ENCODE measurements around the gene DPEP3. TPM values are rescaled to one million over a fixed set of nuclear protein-coding genes. Genes with fewer than 3 reads are reported as not detected.
"Not testable (repeated sequence)": the region's sequence is repeated elsewhere in the genome, so short reads cannot be mapped to it uniquely, and the experiment has no call there.

Gene DPEP3
- polyA plus RNA-seq, 1 donor = 0.09 TPM

DNA sequence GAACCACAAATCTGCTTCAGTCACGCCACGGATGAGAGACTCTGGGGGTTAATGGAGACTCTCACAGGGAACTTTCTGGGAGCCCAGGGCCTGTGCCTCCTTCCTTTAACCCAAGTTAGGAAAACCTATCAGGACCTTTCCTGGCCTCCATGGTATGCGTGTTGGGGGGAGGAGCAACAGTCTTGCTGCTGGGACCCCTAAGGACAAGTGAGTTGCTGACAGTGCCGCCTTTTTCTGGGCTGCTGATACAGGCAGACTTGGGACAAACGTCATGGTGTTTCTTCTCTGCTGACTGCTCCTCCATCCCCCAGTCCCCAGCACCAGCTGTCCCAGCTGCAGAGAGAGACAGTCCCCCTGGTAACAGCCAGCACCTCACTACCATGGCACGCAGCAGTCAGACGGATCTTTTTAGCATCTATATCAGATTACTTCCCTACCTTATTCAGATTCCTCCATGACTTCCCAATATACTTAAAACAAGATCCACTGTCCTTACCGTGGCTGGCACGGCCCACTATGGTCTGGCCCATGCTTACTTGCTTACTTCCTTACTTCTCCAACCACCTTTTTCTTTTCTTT, 28.9 kb upstream of the DPEP3 start:
- no peaks in the 10 kb centered on the region for H3K27me3 ChIP-seq (ENCODE audit: control insufficient read depth, insufficient read depth, low read length)
- no peak for DNase-seq
- no peaks in the 10 kb centered on the region for H3K4me1 ChIP-seq (ENCODE audit: control insufficient read depth, insufficient read depth, low read length)
- no peak overlapping the region for H3K27ac ChIP-seq (ENCODE audit: low read length)
- H3K9me3 ChIP-seq (ENCODE audit: control insufficient read depth, low read depth, low read length) = no peaks in the 10 kb centered on the region
- H3K36me3 ChIP-seq (ENCODE audit: control insufficient read depth, insufficient read depth, low read length) = no peaks in the 10 kb centered on the region
- H3K4me3 ChIP-seq (ENCODE audit: low read length) = no peak overlapping the region
- WGBS (ENCODE audit: insufficient coverage, low lambda C conversion rate) = 43% methylated on average over 1 of the region's 9 CpGs

DNA sequence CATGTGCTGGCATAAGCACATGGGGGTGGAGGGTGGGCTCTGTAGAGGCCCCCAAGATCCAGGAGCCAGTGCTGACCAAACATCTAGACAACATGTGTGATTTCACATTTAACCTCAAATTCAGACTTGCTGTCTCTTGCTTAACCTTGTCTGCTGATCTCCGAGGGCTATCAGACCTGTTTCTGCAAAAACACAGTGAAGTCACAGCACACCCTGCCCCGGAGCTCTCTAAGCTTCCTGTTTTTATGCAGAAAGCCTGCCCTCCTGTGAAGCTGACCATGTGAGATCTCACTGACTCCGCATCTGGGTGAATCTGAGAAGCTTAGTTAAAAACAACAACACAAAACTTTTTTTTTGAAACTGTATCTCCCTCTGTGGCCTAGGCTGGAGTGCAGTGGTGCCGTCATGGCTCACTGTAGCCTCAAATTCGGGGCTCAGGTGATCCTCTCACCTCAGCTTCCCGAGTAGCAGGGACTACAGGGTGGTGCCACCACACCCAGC, 25.5 kb upstream of the DPEP3 start:
- Histone ChIP-seq H3K4me1 (ENCODE audit: control insufficient read depth, insufficient read depth, low read length) (no peaks in the 10 kb centered on the region), H3K9me3 (ENCODE audit: control insufficient read depth, low read depth, low read length) (no peaks in the 10 kb centered on the region), H3K27ac (ENCODE audit: low read length) (no peak overlapping the region), H3K27me3 (ENCODE audit: control insufficient read depth, insufficient read depth, low read length) (no peaks in the 10 kb centered on the region), H3K36me3 (ENCODE audit: control insufficient read depth, insufficient read depth, low read length) (no peaks in the 10 kb centered on the region), H3K4me3 (ENCODE audit: low read length) (no peak overlapping the region)
- DNase-seq = no peak
- WGBS (ENCODE audit: insufficient coverage, low lambda C conversion rate) = no CpG with 5 or more reads among the region's 6 CpGs

DNA sequence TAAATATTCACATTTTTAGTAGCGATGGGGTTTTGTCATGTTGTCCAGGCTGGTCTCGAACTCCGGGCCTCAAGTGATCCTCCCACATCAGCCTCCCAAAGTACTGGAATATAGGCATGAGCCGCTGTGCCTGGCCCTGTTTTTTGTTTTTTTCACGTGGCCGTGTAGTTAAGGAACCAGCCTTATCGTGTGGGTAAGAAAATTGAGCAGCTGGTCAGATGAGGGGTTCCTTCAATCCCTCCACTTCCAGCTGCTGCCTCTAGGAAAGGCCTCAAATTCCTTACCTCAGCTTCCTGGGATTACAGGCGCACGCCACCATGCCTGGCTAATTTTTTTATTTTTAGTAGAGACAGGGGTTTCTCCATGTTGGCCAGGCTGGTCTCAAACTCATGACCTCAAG, 24.9 kb upstream of the DPEP3 start:
- Histone ChIP-seq H3K27me3 (ENCODE audit: control insufficient read depth, insufficient read depth, low read length) (no peaks in the 10 kb centered on the region), H3K4me1 (ENCODE audit: control insufficient read depth, insufficient read depth, low read length) (no peaks in the 10 kb centered on the region), H3K9me3 (ENCODE audit: control insufficient read depth, low read depth, low read length) (no peaks in the 10 kb centered on the region), H3K27ac (ENCODE audit: low read length) (no peak overlapping the region), H3K36me3 (ENCODE audit: control insufficient read depth, insufficient read depth, low read length) (no peaks in the 10 kb centered on the region), H3K4me3 (ENCODE audit: low read length) (no peak overlapping the region)
- no peak for DNase-seq
- WGBS (ENCODE audit: insufficient coverage, low lambda C conversion rate) = no CpG with 5 or more reads among the region's 9 CpGs

DNA sequence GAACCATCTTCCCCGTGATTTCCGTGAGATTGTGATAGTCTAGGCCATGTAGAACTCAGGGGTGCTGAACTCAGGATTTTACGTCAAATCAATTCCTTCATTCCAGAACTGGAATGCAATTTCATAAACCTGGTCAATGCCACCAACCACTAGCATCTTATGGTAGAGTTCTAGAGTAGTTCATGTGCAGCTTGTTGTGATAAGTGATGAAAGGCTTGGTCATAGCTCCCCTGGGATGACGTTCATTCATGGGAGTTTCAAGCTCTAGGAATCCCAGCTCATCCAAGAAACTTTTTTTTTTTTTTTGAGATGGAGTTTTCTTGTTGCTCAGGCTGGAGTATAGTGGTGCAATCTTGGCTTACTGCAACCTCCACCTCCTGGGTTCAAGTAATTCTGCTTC, 22.7 kb upstream of the DPEP3 start:
- no peaks in the 10 kb centered on the region for H3K9me3 ChIP-seq (ENCODE audit: control insufficient read depth, low read depth, low read length)
- no peaks in the 10 kb centered on the region for H3K27me3 ChIP-seq (ENCODE audit: control insufficient read depth, insufficient read depth, low read length)
- WGBS (ENCODE audit: insufficient coverage, low lambda C conversion rate) = no CpG with 5 or more reads among the region's 4 CpGs
- no peak overlapping the region for H3K27ac ChIP-seq (ENCODE audit: low read length)
- H3K4me3 ChIP-seq (ENCODE audit: low read length) = no peak overlapping the region
- H3K4me1 ChIP-seq (ENCODE audit: control insufficient read depth, insufficient read depth, low read length) = no peaks in the 10 kb centered on the region
- H3K36me3 ChIP-seq (ENCODE audit: control insufficient read depth, insufficient read depth, low read length) = no peaks in the 10 kb centered on the region
- DNase-seq = no peak

DNA sequence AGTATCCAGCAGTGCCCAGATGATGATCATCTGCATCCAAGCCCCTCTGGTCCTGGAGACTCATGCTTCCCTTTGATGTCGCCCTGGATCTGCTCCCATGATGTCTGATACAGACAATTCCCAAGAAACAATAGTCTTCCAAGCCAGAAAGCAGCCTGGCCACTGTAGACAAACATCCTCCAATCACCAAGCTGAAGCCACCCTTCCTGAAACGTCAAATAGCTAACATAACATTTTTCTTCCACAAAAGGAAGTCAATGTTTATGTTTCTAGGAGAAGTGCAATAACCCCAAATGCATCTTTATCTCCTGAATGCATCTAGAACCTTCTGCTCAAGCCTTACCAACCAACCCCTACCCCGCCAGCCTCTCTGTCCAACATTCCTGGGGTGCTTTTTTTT, 20.2 kb upstream of the DPEP3 start:
- Histone ChIP-seq H3K36me3 (ENCODE audit: control insufficient read depth, insufficient read depth, low read length) (no peaks in the 10 kb centered on the region), H3K27me3 (ENCODE audit: control insufficient read depth, insufficient read depth, low read length) (no peaks in the 10 kb centered on the region), H3K4me3 (ENCODE audit: low read length) (no peak overlapping the region), H3K9me3 (ENCODE audit: control insufficient read depth, low read depth, low read length) (no peaks in the 10 kb centered on the region), H3K27ac (ENCODE audit: low read length) (no peak overlapping the region), H3K4me1 (ENCODE audit: control insufficient read depth, insufficient read depth, low read length) (no peaks in the 10 kb centered on the region)
- no peak for DNase-seq
- no CpG with 5 or more reads among the region's 3 CpGs for WGBS (ENCODE audit: insufficient coverage, low lambda C conversion rate)

DNA sequence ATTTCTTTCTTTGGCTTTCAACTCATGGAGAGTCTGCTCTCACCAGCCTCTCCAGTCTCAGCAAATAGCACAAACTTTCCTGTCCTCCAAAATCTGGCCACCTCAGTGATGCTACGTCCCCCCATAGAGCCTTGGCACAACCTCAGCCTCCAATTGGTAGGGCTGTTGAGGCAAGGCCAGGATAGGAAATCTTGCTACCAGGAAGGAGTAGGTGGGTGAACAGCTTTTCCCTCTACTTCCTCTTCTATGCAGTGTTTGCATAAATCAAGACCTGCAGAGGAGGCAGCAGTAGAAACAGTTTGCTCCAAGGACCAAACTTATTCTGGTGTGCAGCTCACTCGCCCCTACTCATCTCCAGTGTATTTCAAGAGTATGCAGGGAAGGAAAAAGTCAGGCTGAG, 19.7 kb upstream of the DPEP3 start:
- Histone ChIP-seq H3K4me1 (ENCODE audit: control insufficient read depth, insufficient read depth, low read length) (no peaks in the 10 kb centered on the region), H3K9me3 (ENCODE audit: control insufficient read depth, low read depth, low read length) (no peaks in the 10 kb centered on the region), H3K4me3 (ENCODE audit: low read length) (no peak overlapping the region), H3K27me3 (ENCODE audit: control insufficient read depth, insufficient read depth, low read length) (no peaks in the 10 kb centered on the region), H3K36me3 (ENCODE audit: control insufficient read depth, insufficient read depth, low read length) (no peaks in the 10 kb centered on the region), H3K27ac (ENCODE audit: low read length) (no peak overlapping the region)
- DNase-seq = no peak
- WGBS (ENCODE audit: insufficient coverage, low lambda C conversion rate) = no CpG with 5 or more reads among the region's 2 CpGs

DNA sequence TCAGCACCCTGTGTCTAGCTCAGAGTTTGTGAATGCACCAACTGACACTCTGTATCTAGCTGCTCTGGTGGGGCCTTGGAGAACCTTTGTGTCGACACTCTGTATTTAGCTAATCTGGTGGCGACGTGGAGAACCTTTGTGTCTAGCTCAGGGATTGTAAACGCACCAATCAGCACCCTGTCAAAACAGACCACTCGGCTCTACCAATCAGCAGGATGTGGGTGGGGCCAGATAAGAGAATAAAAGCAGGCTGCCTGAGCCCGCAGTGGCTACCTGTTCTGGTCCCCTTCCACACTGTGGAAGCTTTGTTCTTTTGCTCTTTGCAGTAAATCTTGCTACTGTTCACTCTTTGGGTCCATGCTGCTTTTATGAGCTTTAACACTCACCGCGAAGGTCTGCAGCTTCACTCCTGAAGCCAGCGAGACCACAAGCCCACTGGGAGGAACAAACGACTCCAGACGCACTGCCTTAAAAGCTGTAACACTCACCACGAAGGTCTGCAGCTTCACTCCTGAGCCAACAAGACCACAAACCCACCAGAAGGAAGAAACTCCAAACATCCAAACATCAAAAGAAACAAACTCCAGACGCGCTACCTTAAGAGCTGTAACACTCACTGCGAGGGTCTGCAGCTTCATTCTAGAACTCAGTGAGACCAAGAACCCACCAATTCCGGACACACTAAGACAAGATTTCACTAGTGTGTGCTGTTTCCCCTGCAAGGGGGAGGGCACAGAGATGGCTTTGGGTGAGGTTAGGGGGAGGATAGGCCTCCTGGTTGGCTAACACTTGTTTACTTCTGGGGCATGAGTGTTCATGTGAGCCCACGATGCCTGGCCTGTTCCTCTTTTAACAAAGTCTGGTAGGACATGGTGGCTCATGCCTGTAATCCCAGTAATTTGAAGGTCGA, 18.7 kb upstream of the DPEP3 start, which contains the start of gene DPEP2:
Gene DPEP2 (minus strand): TSS at position 706 of the 910 bp plus-strand sequence. CDS start 6,272 bp downstream, outside the sequence.
- DNase-seq = not testable (repeated sequence)

DNA sequence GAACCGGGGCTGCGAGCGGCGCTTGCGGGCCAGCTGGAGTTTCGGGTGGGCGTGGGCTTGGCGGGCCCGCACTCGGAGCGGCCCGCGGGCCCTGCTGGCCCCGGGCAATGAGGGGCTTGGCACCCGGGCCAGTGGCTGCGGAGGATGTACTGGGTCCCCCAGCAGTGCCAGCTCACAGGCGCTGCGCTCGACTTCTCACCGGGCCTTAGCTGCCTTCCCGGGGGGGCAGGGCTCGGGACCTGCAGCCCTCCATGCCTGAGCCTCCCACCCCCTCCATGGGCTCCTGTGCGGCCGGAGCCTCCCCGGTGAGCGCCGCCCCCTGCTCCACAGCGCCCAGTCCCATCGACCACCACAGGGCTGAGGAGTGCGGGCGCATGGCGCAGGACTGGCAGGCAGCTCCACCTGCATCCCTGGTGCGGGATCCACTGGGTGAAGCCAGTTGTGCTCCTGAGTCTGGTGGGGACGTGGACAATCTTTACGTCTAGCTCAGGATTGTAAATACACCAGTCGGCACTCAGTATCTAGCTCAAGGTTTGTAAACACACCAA, 18.0 kb upstream of the DPEP3 start:
- not testable (repeated sequence) for H3K27me3 ChIP-seq (ENCODE audit: control insufficient read depth, insufficient read depth, low read length); H3K9me3 ChIP-seq (ENCODE audit: control insufficient read depth, low read depth, low read length); DNase-seq; H3K4me1 ChIP-seq (ENCODE audit: control insufficient read depth, insufficient read depth, low read length); H3K4me3 ChIP-seq (ENCODE audit: low read length); H3K36me3 ChIP-seq (ENCODE audit: control insufficient read depth, insufficient read depth, low read length); H3K27ac ChIP-seq (ENCODE audit: low read length)
- no CpG with 5 or more reads among the region's 36 CpGs for WGBS (ENCODE audit: insufficient coverage, low lambda C conversion rate)

More for the DNA sequence above, 18.7 kb upstream of the DPEP3 start, which contains the start of gene DPEP2:
- not testable (repeated sequence) for H3K27me3 ChIP-seq (ENCODE audit: control insufficient read depth, insufficient read depth, low read length); H3K27ac ChIP-seq (ENCODE audit: low read length); H3K9me3 ChIP-seq (ENCODE audit: control insufficient read depth, low read depth, low read length); H3K4me1 ChIP-seq (ENCODE audit: control insufficient read depth, insufficient read depth, low read length); H3K4me3 ChIP-seq (ENCODE audit: low read length); H3K36me3 ChIP-seq (ENCODE audit: control insufficient read depth, insufficient read depth, low read length)
- WGBS (ENCODE audit: insufficient coverage, low lambda C conversion rate) = no CpG with 5 or more reads among the region's 18 CpGs

DNA sequence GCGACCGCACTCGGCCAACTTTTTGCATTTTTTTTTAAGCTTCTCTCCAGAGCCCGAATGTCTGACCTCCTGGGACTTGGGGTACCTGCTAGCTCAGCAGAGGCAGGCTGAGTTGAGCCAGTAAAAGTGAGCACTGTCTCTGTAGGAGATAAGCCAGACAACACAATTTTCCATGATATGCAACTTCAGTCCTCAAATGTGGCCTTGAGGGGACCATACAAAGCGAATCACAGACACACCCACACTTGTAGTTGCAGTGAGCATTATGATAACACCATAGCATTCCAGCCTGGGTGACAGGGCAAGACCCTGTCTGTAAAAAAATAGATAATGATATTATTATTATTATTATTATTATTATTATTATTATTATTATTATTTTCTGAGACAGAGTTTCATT, 16.4 kb upstream of the DPEP3 start:
- H3K4me1 ChIP-seq (ENCODE audit: control insufficient read depth, insufficient read depth, low read length) = peaks cover 7% of the 10 kb centered on the region
- DNase-seq = no peak
- 80% methylated on average over 1 of the region's 5 CpGs for WGBS (ENCODE audit: insufficient coverage, low lambda C conversion rate)
- H3K27ac ChIP-seq (ENCODE audit: low read length) = no peak overlapping the region
- H3K36me3 ChIP-seq (ENCODE audit: control insufficient read depth, insufficient read depth, low read length) = no peaks in the 10 kb centered on the region
- H3K9me3 ChIP-seq (ENCODE audit: control insufficient read depth, low read depth, low read length) = no peaks in the 10 kb centered on the region
- no peaks in the 10 kb centered on the region for H3K27me3 ChIP-seq (ENCODE audit: control insufficient read depth, insufficient read depth, low read length)
- no peak overlapping the region for H3K4me3 ChIP-seq (ENCODE audit: low read length)

DNA sequence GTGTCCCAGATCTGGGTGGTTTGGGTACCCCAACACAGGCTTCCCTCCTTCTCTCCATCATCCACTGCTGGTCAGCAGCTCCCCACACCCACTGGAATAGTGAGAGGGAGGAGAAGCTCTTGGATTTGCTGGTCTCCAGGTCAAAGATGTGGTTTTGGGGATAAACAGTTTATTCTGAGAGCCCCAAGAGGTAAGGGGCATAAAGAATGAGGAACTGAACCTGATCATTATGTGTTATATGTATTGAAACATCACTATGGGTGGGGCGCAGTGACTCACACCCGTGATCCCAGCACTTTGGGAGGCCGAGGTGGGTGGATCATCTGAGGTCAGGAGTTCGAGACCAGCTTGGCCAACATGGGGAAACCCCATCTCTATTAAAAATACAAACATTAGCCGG, 15.1 kb upstream of the DPEP3 start:
- H3K4me3 ChIP-seq (ENCODE audit: low read length) = no peak overlapping the region
- H3K27ac ChIP-seq (ENCODE audit: low read length) = no peak overlapping the region
- no peak for DNase-seq
- H3K27me3 ChIP-seq (ENCODE audit: control insufficient read depth, insufficient read depth, low read length) = no peaks in the 10 kb centered on the region
- H3K9me3 ChIP-seq (ENCODE audit: control insufficient read depth, low read depth, low read length) = no peaks in the 10 kb centered on the region
- H3K4me1 ChIP-seq (ENCODE audit: control insufficient read depth, insufficient read depth, low read length) = peaks cover 7% of the 10 kb centered on the region
- no peaks in the 10 kb centered on the region for H3K36me3 ChIP-seq (ENCODE audit: control insufficient read depth, insufficient read depth, low read length)
- no CpG with 5 or more reads among the region's 5 CpGs for WGBS (ENCODE audit: insufficient coverage, low lambda C conversion rate)

All from large intestine (tissue), 3 donors.